ENCODE results near the gene ANO2.

The ANO2 gene

DNA sequence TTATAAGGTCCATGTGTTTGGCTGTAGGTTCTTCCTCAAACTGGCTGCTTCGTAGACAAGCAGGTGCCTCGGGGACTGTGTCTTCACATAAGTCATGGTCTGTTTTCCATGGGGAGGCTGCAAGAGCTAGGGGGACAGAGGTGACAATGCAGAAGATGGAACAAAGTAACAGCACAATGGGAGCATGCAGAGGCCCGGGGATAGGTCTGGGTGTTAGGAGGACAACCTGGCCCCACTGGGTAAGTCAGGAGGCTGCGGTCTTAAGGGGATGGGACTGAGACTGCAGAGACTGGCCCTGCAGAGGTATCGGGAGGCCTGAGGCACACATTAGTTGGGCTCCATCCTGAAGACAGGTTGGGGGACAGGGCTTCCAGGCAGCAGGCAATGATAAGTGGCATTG is 424.2 kb downstream of the ANO2 start:
- DNase-seq (ENCODE audit: low read depth, low spot score) = no peak

GRCh38 chr12:5520037-5520436 is 425.0 kb downstream of the ANO2 start:
- no peak for DNase-seq (ENCODE audit: low read depth, low spot score)

GRCh38 chr12:5518584-5519365 is 426.3 kb downstream of the ANO2 start:
- no peak for DNase-seq (ENCODE audit: low read depth, low spot score)

DNA sequence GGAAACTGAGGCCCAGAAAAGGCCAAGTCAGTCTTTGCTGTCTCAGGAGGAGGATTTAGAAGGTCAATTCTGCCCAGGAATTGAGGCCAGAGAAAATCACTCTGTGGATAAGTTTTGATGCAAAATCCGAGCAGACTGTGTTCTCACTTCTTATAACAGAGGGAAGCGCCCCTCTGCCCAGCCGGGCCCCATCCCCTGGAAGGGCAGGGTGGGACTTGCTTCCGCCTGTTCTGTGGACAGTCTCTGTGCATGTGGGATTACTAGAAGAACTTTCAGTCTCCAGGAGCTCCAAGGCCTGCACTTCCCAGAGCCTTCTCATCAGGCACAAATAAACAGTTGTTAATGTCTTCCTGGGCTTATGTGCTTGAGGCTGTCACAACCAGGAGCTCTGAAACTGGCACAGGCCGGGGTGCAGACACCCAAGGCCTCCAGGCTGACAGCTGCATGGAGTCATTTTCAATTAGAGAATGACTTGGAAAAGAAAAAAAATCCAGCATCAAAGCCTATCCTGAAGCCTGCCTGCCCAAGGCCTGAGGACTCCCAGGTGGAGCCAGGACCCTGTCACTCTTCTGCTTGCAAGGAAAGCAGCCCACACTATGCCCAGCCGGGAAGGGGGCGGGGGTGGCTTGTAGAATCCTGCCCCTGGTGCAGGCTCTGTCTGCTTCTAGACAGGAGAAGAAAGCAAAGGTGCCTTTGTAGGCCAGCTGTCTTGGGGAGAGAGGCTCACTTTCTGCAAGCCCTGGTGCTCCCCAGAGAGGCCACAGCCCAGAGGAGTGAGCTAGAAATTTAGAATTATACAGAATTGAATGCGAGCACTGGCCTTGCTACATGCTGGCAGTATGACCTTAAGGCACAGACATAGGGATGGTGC is 428.5 kb downstream of the ANO2 start:
- DNase-seq (ENCODE audit: low read depth, low spot score) = no peak

GRCh38 chr12:5515458-5515857 is 429.6 kb downstream of the ANO2 start:
- DNase-seq (ENCODE audit: low read depth, low spot score) = no peak

GRCh38 chr12:5514545-5514944 is 430.5 kb downstream of the ANO2 start:
- no peak for DNase-seq (ENCODE audit: low read depth, low spot score)

DNA sequence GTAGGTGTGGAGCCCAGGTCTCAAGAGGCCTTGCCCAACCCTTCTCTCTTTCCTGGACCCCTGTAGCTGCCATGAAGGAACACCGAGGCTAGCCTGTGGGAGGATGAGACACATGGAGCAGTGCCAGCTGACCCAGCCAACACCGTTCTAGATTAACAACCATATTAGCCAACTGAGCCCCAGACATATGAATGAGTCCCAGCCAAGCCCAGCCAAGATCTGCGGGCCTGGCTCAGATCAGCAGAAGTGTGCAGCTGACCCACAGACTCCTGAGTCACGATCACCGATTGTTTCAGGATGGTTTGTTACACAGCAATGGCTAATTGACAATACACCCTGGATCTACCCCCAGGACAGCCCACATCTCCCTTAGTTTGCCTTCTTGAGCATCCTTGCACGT is 431.0 kb downstream of the ANO2 start:
- no peak for DNase-seq (ENCODE audit: low read depth, low spot score)

DNA sequence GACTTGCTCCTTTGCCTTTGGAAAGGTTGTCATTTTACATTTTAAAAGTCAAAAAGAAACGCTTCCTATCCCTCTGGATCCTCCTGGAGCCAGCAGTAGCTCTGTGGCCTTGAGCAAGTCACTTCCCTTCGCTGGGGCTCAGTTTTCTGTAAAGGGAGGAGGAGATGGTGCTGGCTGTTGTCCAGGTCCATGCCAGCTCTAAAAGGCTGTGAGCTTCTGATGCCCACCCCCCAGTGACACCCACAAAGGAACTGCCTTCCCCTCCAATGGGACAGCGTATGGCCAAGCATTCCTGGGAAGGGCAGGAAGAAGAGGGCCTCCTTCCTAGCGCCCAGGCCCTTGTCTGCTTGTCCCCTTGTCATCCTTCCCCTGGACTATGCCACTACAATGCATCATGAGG is 431.7 kb downstream of the ANO2 start:
- no peak for DNase-seq (ENCODE audit: low read depth, low spot score)

All from smooth muscle cell of the brain vasculature (primary cell).